Measurements from ENCODE around the gene CFAP97D2. TPM values are rescaled to one million over a fixed set of nuclear protein-coding genes. Genes with fewer than 3 reads are reported as not detected.

The CFAP97D2 gene
- total and polyA plus RNA-seq, 2 donors (not counting 3 experiments of a cell fraction or from before 2014, with no cell fraction given): not detected

DNA sequence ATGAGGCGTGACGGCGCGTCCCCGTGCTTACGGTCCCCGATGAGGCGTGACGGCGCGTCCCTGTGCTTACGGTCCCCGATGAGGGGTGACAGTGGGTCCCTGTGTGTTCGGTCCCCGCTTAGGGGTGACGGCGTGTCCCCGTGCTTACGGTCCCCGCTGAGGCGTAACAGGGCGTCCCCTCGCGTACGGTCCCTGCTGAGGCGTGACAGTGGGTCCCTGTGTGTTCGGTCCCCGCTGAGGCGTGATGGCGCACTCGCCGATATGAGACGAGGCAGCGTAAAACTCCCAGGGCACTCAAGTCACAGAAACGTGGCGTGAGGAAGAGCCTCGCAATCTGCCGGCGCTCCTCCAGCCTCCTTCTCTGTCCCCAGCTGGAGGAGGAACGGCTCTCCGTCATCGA lies 20.9 kb downstream of the CFAP97D2 start:
- Histone ChIP-seq H3K79me2 (ENCODE audit: control insufficient read depth, insufficient read depth, low read length) (no peaks in the 10 kb centered on the region), H3K4me1 (ENCODE audit: control insufficient read depth, extremely low read depth, insufficient read depth, low read length) (no peaks in the 10 kb centered on the region), H3K36me3 (ENCODE audit: control insufficient read depth in 2 of 2, extremely low read depth in 1 of 2, insufficient read depth in 2 of 2, low read length in 2 of 2) (no peaks in the 10 kb centered on the region), H3K9me1 (replicated peaks; ENCODE audit: control insufficient read depth, extremely low read depth, insufficient read depth, low read length) (no peaks in the 10 kb centered on the region), H3K27me3 (ENCODE audit: control insufficient read depth in 2 of 2, insufficient read depth in 2 of 2, low read length in 2 of 2) (peaks cover 23 to 40% of the 10 kb centered on the region in 2 experiments), H2AFZ (ENCODE audit: low read depth, low read length) (no peak overlapping the region), H3K9me3 (replicated peaks; ENCODE audit: control insufficient read depth, insufficient read depth, low read length) (no peaks in the 10 kb centered on the region), H3K4me2 (ENCODE audit: insufficient read depth, low read length) (no peak overlapping the region), H3K27ac (ENCODE audit: insufficient read depth, low read depth, low read length) (no peak overlapping the region), H3K4me3 (replicated peaks in 1 of 3; ENCODE audit: insufficient read depth in 1 of 3, low read depth in 1 of 3, low read length in 3 of 3) (no peak overlapping the region), H4K20me1 (replicated peaks; ENCODE audit: control insufficient read depth, extremely low read depth, insufficient read depth, low read length) (no peaks in the 10 kb centered on the region), H3K9ac (replicated peaks; ENCODE audit: extremely low read depth, insufficient read depth, low read length) (no peak overlapping the region)
- TF ChIP-seq MYC (IDR thresholded peaks at IDR 0.05; ENCODE audit: low read depth, low read length) (no peak), GATA2 (IDR thresholded peaks at IDR 0.05; ENCODE audit: insufficient read depth, insufficient read length, low read depth, low read length) (no peak), EZH2 (IDR thresholded peaks at IDR 0.05; ENCODE audit: borderline replicate concordance, low read depth, low read length, severe bottlenecking) (no peak), POLR2AphosphoS5 (IDR thresholded peaks at IDR 0.05; ENCODE audit: insufficient read depth, low read depth, low read length) (no peak), POLR2A (IDR thresholded peaks at IDR 0.05; ENCODE audit: low read depth, low read length) (no peak), JUN (IDR thresholded peaks at IDR 0.05; ENCODE audit: borderline replicate concordance, insufficient read depth, insufficient read length, low read depth) (no peak), FOS (IDR thresholded peaks at IDR 0.05; ENCODE audit: borderline replicate concordance, insufficient read depth, low read length) (no peak)
- TF ChIP-seq, protein P1, sequence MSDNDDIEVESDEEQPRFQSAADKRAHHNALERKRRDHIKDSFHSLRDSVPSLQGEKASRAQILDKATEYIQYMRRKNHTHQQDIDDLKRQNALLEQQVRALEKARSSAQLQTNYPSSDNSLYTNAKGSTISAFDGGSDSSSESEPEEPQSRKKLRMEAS (IDR thresholded peaks at IDR 0.05; ENCODE audit: insufficient read depth, insufficient read length): no peak
- TF ChIP-seq, protein P2, sequence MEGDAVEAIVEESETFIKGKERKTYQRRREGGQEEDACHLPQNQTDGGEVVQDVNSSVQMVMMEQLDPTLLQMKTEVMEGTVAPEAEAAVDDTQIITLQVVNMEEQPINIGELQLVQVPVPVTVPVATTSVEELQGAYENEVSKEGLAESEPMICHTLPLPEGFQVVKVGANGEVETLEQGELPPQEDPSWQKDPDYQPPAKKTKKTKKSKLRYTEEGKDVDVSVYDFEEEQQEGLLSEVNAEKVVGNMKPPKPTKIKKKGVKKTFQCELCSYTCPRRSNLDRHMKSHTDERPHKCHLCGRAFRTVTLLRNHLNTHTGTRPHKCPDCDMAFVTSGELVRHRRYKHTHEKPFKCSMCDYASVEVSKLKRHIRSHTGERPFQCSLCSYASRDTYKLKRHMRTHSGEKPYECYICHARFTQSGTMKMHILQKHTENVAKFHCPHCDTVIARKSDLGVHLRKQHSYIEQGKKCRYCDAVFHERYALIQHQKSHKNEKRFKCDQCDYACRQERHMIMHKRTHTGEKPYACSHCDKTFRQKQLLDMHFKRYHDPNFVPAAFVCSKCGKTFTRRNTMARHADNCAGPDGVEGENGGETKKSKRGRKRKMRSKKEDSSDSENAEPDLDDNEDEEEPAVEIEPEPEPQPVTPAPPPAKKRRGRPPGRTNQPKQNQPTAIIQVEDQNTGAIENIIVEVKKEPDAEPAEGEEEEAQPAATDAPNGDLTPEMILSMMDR (IDR thresholded peaks at IDR 0.05; ENCODE audit: extremely low read depth in 1 of 2, insufficient read depth in 1 of 2, low read depth in 1 of 2, low read length in 2 of 2): no peak
- dilution Hi-C loops (cut with MboI; ENCODE audit: extremely low pct_ligation_motif_present, low sequenced_read_pairs): no loop called here
- no peak for FAIRE-seq
- ChIA-PET POLR2A (no interaction called here), CTCF (no interaction called here)
- no TSS peak for BruUV-seq (replicated peaks)
- no peak for DNase-seq (ENCODE audit: low read depth, low spot score)
- intact Hi-C loops (cut with micrococcal nuclease): no loop called here

Data from endothelial cell of umbilical vein (primary cell).